Measurements from ENCODE around the gene SH3TC1.

SH3TC1 gene

GRCh38 chr4:8224267-8224974 lies 25.3 kb downstream of the SH3TC1 start:
- TF ChIP-seq POLR2A (IDR thresholded peaks at IDR 0.05; ENCODE audit: low read length) (no peak), GATA1 (IDR thresholded peaks at IDR 0.05; ENCODE audit: low read depth, low read length) (no peak)
- no peak for DNase-seq

DNA sequence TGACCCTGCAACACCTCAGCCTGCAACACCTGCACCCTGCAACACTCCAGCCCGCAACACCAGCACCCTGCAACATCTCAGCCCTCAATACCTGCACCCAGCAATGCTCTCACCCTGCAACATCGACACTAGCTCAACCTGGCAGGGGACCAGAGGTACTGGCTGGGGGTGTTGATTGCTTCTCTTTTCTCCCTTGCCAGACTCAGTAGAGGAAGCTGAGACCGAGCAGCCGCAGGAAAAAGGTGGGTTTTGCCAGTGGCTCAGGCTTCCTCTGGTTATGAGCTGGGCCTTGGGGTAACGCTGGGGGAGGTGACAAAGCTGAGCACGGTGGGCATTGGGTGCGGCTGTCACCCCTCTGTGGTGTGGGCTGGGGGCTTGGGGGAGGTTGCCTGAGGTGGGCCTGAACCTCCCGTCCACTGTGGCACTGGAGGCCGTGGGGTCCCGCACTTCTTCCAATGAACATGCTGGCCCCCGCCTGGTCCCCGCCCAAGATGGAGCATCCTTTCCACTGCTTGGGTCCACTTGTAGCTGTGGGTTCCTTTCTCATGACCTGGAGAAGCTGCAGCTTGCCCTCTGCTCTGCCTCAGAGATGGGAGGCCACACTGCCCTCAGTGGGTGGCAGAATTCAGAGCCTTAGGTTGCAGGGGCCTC lies 26.0 kb downstream of the SH3TC1 start:
- TF ChIP-seq GATA1 (IDR thresholded peaks at IDR 0.05; ENCODE audit: low read depth, low read length): no peak
- TF ChIP-seq POLR2A (IDR thresholded peaks at IDR 0.05; ENCODE audit: low read length): no peak
- DNase-seq: no peak

DNA sequence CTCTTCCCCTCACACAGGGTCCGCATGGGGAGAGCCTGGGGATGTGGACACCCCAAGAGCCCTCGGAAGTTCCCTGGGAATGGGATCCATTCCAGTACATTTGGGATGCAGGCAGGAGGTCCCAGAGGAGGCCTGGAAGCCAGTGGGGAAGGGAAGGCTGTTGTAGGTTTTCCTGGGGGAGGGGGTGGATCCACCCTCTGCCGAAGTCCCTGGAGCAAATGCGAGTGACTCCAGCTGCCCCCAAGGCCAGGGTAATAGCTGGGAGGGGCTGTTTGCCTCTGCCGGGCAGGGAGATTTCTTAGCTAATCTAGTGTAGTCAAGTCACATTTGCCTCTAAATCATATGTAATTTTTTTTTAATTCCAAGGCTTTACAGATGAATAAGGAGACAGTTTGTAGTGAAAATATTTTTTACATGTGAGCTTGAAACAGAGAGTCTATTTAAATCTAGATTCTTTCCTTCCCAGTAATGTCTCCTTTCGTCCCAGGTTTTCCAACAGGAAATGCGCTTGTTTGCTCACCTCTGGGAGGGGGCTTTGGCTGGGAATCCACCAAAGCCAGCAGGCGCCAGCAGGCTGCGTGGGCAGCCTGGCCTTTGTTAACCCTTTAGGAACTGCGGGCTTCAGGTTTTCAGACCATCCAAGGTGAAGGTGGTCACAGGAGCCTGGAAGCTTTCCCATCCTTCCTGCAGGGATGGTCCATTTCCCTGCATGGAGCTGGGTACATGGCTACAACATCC lies 26.8 kb downstream of the SH3TC1 start:
- TF ChIP-seq GATA1 (IDR thresholded peaks at IDR 0.05; ENCODE audit: low read depth, low read length): no peak
- no peak for TF ChIP-seq POLR2A (IDR thresholded peaks at IDR 0.05; ENCODE audit: low read length)
- DNase-seq: no peak

DNA sequence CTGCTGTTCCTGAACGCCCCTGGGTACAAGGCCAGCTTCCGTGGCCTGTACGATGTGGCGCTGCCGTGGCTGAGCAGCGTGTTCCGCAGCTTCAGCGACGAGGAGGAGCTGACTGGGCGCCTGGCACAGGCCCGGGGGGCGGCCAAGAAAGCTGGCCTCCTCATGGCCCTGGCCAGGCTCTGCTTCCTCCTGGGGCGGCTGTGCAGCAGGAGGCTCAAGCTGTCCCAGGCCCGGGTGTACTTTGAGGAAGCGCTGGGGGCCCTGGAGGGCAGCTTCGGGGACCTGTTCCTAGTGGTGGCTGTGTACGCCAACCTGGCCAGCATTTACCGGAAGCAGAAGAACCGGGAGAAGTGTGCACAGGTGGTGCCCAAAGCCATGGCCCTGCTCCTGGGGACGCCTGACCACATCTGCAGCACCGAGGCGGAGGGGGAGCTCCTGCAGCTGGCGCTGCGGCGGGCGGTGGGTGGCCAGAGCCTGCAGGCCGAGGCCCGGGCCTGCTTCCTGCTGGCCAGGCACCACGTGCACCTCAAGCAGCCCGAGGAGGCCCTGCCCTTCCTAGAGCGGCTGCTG lies 28.2 kb downstream of the SH3TC1 start:
- TF ChIP-seq POLR2A (IDR thresholded peaks at IDR 0.05; ENCODE audit: low read length): no peak
- TF ChIP-seq GATA1 (IDR thresholded peaks at IDR 0.05; ENCODE audit: low read depth, low read length): no peak
- no peak for DNase-seq

GRCh38 chr4:8227771-8228318 lies 28.8 kb downstream of the SH3TC1 start:
- no peak for DNase-seq
- TF ChIP-seq GATA1 (IDR thresholded peaks at IDR 0.05; ENCODE audit: low read depth, low read length) (no peak), POLR2A (IDR thresholded peaks at IDR 0.05; ENCODE audit: low read length) (no peak)

DNA sequence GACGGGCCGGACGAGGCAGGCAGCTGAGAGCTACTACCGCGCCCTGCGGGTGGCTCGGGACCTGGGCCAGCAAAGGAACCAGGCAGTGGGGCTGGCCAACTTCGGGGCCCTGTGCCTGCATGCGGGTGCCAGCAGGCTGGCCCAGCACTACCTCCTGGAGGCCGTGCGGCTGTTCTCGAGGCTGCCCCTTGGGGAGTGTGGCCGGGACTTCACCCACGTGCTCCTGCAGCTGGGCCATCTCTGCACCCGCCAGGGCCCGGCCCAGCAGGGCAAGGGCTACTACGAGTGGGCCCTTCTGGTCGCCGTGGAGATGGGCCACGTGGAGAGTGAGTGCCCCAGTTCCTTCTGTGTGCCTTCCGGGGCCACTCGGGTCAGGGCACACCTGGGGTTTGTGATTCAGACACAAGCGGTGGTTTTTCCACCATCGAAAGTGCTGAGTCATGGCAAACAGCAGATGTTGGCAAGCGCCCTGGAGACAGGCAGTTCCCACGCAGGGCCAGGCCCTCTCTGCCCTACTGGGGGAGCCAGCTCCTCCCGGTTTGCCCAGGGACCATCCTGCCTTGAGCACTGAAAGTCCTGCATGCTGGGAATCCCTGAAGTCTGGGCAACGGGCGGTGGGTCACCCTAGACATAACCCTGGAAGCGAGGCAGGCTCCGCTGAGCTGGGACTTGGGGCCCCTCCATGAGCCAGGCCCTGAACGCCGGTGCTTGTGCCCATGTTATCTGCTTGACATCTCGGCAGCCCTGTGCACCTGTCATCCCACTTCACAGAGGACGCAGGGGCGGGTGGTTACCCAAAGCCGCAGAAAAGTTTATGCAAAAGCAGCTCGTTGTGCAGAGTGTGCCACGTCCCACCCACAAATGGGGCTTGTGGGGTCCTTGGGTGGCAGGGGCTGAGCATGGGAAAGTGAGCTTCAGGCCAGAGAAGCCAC lies 29.5 kb downstream of the SH3TC1 start:
- no peak for TF ChIP-seq GATA1 (IDR thresholded peaks at IDR 0.05; ENCODE audit: low read depth, low read length)
- peak; percentile 49 to 62 for DNase-seq

DNA sequence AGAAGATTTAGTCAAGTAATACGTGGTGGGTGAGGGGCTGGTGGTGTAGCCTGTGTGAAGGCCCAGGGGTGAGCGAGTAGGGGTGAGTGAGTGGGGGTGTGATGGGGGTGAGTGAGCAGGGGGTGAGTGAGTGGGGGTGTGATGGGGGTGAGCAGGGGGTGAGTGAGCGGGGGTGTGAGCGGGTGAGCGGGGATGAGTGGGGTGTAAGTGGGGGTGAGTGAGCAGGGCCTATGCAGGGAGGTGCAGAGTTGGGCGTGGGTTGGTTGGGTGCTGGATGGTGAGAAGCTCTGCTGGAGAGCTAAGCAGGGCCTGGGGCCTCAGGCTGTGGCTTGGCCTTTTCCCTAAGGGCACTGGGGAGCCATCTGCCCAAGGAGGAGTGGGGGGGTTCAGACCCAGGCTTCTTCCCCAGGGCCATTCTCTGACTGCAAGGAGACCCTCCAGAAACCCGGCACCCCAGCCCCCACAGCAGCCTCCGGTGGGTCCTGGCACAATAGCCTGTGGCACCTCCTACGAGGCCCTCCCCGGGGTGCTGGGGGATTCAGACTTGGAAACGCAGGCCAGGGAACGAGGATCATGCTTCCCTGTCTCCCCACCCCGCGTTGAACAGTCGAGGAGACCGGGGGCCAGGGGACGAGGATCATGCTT lies 30.4 kb downstream of the SH3TC1 start:
- TF ChIP-seq POLR2A (IDR thresholded peaks at IDR 0.05; ENCODE audit: low read length) (no peak), GATA1 (IDR thresholded peaks at IDR 0.05; ENCODE audit: low read depth, low read length) (no peak)
- DNase-seq: no peak

DNA sequence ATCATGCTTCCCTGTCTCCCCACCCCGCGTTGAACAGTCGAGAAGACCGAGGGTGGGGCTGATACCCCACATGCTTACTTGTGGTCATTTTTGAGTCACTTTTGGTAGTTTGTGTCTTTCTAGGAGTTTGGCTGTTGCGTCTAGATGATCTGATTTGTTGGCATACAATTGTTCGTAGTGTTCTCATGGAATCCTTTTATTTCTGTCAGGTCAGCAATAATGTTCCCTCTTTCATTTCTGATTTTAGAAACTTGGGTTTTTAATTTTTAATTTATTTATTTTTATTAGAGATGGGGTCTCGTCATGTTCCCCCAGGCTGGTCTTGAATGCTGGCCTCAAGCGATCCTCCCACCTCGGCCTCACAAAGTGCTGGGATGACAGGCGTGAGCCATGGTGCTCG lies 30.9 kb downstream of the SH3TC1 start:
- no peak for DNase-seq
- TF ChIP-seq GATA1 (IDR thresholded peaks at IDR 0.05; ENCODE audit: low read depth, low read length) (no peak), POLR2A (IDR thresholded peaks at IDR 0.05; ENCODE audit: low read length) (no peak)

DNA sequence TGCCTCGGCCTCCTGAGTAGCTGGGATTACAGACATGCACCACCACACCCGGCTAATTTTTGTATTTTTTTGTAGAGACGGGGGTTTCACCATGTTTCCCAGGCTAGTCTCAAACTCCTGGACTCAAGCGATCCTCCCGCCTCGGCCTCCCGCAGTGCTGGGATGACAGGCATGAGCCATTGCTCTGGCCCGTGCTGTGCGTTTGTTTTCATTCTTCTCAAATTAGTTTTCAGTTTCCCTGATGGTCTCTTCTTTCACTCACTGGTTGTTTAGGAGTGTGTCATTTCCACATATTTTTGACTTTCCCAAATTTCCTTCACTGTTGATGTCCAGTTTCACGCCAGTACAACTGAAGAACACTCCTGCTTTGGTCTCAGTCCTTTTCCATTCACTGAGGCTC lies 31.8 kb downstream of the SH3TC1 start:
- TF ChIP-seq POLR2A (IDR thresholded peaks at IDR 0.05; ENCODE audit: low read length) (no peak), GATA1 (IDR thresholded peaks at IDR 0.05; ENCODE audit: low read depth, low read length) (no peak)
- DNase-seq: no peak

DNA sequence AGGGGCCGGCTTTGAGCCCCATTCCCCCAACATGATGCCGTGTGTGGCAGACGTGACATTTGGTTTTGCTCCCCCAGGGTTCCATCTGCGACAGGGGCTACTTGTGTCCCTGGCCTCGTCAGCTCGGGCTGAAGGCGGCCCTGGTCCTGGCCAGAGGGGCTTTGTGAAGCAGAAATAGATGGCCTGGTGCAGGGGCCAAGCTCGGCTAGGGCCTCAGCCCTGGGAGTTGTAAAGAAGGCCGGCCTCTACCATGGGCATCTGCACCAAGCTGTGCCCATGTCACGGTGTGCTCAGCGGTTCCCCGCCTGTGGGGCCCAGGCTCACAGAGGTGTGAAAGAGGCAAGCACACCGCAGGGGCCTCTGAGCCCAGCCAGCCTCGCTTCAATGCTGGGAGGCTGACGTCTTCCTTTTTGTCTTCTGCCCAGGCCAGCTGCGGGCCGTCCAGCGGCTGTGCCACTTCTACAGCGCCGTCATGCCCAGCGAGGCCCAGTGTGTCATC lies 32.5 kb downstream of the SH3TC1 start:
- no peak for DNase-seq
- no peak for TF ChIP-seq POLR2A (IDR thresholded peaks at IDR 0.05; ENCODE audit: low read length)

GRCh38 chr4:8232748-8233147 lies 33.7 kb downstream of the SH3TC1 start:
- no peak for DNase-seq
- TF ChIP-seq POLR2A (IDR thresholded peaks at IDR 0.05; ENCODE audit: low read length): no peak
- no peak for TF ChIP-seq GATA1 (IDR thresholded peaks at IDR 0.05; ENCODE audit: low read depth, low read length)

- no peak for TF ChIP-seq POLR2A (IDR thresholded peaks at IDR 0.05; ENCODE audit: low read length)
- TF ChIP-seq GATA1 (IDR thresholded peaks at IDR 0.05; ENCODE audit: low read depth, low read length): no peak
- DNase-seq: no peak
These were observed 34.8 kb downstream of the SH3TC1 start for GRCh38 chr4:8233672-8234484.

All from erythroblast (primary cell).